22Rv1 (cell line): ENCODE data around the gene ASPN.
"Not testable (repeated sequence)": the region's sequence is repeated elsewhere in the genome, so short reads cannot be mapped to it uniquely, and the experiment has no call there.

Source experiments
- H3K27ac ChIP-seq: fragments of 450-650 bp; 2 replicates; pipeline ENCODE4 v1.5.1; 2017
- ZFX ChIP-seq: fragments of 450-650 bp; IDR thresholded peaks from 2 replicates; pipeline ENCODE4 v1.6.1; 2017; ENCODE audit warnings: antibody characterized with exemption, borderline replicate concordance
- TF ChIP-seq, protein P1 (sequence below): fragments of 450-650 bp; IDR thresholded peaks from 2 replicates; pipeline ENCODE4 v1.5.1; 2017; ENCODE audit warnings: mild to moderate bottlenecking

ASPN gene

DNA sequence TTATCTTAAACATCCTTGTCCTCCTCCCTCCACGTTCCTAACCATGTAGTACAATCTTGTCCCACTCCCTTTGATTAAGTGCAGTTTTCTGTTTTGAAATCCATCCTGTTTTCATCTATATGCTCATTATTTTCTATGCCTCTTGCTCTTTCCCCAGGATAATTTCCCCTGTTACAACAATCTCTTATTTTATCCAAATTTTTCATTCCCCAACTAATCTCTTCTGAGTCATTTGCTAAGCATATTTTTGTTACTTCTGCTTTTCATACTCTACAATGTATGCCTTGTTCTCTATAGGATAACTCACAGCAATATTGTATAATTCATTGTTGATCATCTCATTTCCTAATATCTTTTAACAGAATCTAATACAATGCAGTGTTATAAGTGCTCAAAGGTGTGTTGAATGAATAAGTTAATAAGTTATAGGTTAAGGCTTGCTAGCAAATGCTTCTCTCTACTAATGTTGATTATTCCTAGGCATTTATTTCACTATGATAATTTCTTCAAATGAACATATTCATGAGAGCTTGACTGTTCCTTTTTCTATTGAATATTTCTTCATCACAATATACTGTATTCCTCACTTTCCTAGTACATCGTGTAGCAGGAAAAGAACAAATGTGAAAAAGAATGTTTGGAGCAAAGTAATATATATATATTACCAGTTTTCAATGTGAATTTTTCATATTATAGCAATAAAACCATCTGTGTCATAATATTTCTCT lies 59.5 kb downstream of the ASPN start:
- TF ChIP-seq ZFX = no peak
- TF ChIP-seq, protein P1, sequence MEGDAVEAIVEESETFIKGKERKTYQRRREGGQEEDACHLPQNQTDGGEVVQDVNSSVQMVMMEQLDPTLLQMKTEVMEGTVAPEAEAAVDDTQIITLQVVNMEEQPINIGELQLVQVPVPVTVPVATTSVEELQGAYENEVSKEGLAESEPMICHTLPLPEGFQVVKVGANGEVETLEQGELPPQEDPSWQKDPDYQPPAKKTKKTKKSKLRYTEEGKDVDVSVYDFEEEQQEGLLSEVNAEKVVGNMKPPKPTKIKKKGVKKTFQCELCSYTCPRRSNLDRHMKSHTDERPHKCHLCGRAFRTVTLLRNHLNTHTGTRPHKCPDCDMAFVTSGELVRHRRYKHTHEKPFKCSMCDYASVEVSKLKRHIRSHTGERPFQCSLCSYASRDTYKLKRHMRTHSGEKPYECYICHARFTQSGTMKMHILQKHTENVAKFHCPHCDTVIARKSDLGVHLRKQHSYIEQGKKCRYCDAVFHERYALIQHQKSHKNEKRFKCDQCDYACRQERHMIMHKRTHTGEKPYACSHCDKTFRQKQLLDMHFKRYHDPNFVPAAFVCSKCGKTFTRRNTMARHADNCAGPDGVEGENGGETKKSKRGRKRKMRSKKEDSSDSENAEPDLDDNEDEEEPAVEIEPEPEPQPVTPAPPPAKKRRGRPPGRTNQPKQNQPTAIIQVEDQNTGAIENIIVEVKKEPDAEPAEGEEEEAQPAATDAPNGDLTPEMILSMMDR = no peak
- no peak overlapping the region for H3K27ac ChIP-seq

DNA sequence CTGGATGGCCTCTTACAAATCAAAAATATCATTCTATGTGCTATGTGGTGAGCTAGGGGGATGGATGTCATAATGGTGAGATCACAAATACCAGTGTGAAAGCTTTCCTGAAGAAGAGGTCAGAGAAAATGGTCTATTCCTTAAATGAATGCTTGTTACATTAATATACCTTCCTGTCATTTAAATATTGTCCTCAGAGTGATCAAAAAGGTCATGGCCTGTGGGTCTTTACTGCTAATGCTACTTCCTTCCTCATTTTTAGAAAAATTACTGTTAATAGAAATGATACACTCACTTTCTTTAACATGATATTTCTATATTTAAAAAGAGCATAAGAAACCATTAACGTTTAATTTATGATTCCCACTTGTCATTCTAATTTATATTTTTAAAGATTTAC lies 67.7 kb downstream of the ASPN start:
- TF ChIP-seq, protein P1 = no peak
- TF ChIP-seq ZFX = no peak
- no peak overlapping the region for H3K27ac ChIP-seq

DNA sequence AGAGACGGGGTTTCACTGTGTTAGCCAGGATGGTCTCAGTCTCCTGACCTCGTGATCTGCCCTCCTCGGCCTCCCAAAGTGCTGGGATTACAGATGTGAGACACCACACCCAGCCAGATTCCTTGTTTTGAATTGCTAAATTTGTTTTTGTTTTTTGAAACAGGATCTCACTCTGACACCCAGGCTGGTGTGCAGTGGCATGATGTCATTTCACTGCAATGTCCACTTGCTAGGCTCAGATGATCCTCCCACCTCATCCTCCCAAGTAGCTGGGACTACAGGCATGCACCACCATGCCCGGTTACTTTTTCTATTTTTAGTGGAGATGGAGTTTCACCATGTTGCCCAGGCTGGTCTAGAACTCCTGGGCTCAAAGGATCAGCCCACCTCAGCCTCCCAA lies 71.1 kb downstream of the ASPN start:
- not testable (repeated sequence) for H3K27ac ChIP-seq

DNA sequence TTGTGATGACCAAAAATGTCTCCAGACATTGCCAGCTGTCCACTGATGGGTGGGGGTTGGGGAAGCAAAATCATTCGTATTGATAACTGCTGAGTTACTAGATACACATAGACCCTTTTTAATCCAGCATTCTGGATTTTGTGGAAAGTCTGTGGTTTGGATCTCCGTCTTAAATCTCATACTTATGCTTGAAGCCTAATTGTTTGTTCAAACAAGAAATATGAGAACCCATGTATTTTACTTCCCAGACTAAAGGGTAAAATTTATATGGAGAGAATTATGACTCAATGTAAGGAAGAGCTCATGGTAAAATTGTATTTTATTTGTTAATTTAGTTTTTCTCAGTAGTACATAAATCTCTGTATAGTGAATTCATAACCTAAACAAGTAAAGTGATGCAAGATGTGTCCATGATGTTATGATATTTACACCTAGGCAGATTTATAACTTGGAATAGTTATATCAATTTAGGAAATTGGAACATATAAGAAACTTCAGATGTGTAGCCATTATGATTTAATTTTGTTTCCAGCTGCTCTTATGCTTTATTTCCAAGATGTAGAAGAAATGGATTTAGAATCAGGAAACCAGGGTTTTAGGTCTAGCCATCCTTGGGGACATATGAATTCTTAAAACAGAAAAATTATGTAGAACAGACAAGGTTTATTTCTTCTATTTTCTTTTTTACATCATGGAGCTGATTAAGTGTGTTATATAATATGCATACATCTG lies 73.4 kb downstream of the ASPN start:
- TF ChIP-seq ZFX = no peak
- TF ChIP-seq, protein P1 = no peak
- H3K27ac ChIP-seq = no peak overlapping the region

DNA sequence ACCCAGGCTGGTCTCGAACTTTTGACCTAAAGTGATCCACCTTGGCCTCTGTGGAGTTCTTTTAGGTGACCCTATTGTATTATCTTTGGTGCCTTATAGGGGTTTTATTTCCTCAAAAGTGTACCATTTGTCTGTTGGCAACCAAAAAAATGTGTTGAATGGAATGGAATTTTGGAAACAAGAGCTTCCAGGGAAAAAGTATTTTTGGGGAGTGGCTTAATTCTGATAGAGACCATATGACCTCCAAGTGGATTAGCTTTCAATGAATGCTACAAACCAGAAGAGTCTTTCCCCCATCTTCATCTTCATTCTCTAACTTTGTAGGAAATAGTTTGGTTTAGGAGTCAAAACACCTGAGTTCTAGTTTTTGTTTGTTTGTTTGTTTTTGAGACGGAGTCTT lies 74.5 kb downstream of the ASPN start:
- TF ChIP-seq, protein P1 = no peak
- no peak for TF ChIP-seq ZFX
- H3K27ac ChIP-seq = no peak overlapping the region

DNA sequence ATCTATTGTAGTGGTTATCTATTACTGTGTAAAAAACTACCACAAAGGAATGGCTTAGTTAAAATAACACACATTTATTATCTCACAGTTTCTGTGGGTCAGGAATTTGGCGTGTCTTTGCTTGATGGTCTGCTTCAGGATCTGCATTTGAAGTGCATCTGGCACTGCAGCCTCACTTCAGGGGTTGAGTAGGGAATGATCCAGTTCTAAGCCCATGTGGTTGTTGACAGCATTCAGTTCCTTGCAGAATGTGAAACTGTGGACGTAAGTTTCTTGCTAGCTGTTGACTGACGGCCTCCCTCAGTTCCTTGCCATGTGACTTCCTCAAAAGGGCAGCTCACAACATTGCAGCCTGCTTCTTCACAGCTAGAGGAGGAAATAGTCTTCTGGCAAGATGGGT lies 75.8 kb downstream of the ASPN start:
- no peak overlapping the region for H3K27ac ChIP-seq
- TF ChIP-seq ZFX = no peak
- TF ChIP-seq, protein P1 = no peak
